ENCODE results near the gene DAP.
"Not testable (repeated sequence)": the region's sequence is repeated elsewhere in the genome, so short reads cannot be mapped to it uniquely, and the experiment has no call there.

The DAP gene

GRCh38 chr5:10631316-10631996, 129.6 kb downstream of the DAP start:
- no peak overlapping the region for H3K9ac ChIP-seq (ENCODE audit: low read length)
- H3K27ac ChIP-seq (ENCODE audit: low read depth, low read length), result no peak overlapping the region
- H3K27me3 ChIP-seq (ENCODE audit: control insufficient read depth in 1 of 2, insufficient read depth in 2 of 2, low read length in 2 of 2), result no peaks in the 10 kb centered on the region
- H3K4me3 ChIP-seq (ENCODE audit: low read depth in 1 of 2, low read length in 2 of 2), result no peak overlapping the region
- H3K36me3 ChIP-seq (ENCODE audit: insufficient read depth, low read length), result no peaks in the 10 kb centered on the region
- H3K9me3 ChIP-seq (ENCODE audit: low read length), result no peaks in the 10 kb centered on the region
- H3K4me1 ChIP-seq (ENCODE audit: insufficient read depth, low read length), result peaks cover 14% of the 10 kb centered on the region

GRCh38 chr5:10630744-10631143, 130.3 kb downstream of the DAP start:
- H3K9me3 ChIP-seq (ENCODE audit: low read length); H3K27me3 ChIP-seq (ENCODE audit: control insufficient read depth in 1 of 2, insufficient read depth in 2 of 2, low read length in 2 of 2); H3K27ac ChIP-seq (ENCODE audit: low read depth, low read length); H3K9ac ChIP-seq (ENCODE audit: low read length); H3K4me3 ChIP-seq (ENCODE audit: low read depth in 1 of 2, low read length in 2 of 2); H3K36me3 ChIP-seq (ENCODE audit: insufficient read depth, low read length): not testable (repeated sequence)
- peaks cover 16% of the 10 kb centered on the region for H3K4me1 ChIP-seq (ENCODE audit: insufficient read depth, low read length)

- peaks cover 16% of the 10 kb centered on the region for H3K4me1 ChIP-seq (ENCODE audit: insufficient read depth, low read length)
- no peak overlapping the region for H3K9ac ChIP-seq (ENCODE audit: low read length)
- H3K9me3 ChIP-seq (ENCODE audit: low read length), result no peaks in the 10 kb centered on the region
- no peaks in the 10 kb centered on the region for H3K27me3 ChIP-seq (ENCODE audit: control insufficient read depth in 1 of 2, insufficient read depth in 2 of 2, low read length in 2 of 2)
- no peak overlapping the region for H3K27ac ChIP-seq (ENCODE audit: low read depth, low read length)
- H3K36me3 ChIP-seq (ENCODE audit: insufficient read depth, low read length), result no peaks in the 10 kb centered on the region
- H3K4me3 ChIP-seq (ENCODE audit: low read depth in 1 of 2, low read length in 2 of 2), result no peak overlapping the region
These were observed 130.9 kb downstream of the DAP start for GRCh38 chr5:10630126-10630525.

GRCh38 chr5:10629682-10630081, 131.4 kb downstream of the DAP start:
- Histone ChIP-seq H3K27me3 (ENCODE audit: control insufficient read depth in 1 of 2, insufficient read depth in 2 of 2, low read length in 2 of 2) (no peaks in the 10 kb centered on the region), H3K9ac (ENCODE audit: low read length) (no peak overlapping the region), H3K4me3 (ENCODE audit: low read depth in 1 of 2, low read length in 2 of 2) (no peak overlapping the region), H3K9me3 (ENCODE audit: low read length) (no peaks in the 10 kb centered on the region), H3K4me1 (ENCODE audit: insufficient read depth, low read length) (peaks cover 16% of the 10 kb centered on the region), H3K36me3 (ENCODE audit: insufficient read depth, low read length) (no peaks in the 10 kb centered on the region), H3K27ac (ENCODE audit: low read depth, low read length) (no peak overlapping the region)
